ENCODE data around the gene KCNMA1.
"Not testable (repeated sequence)": the region's sequence is repeated elsewhere in the genome, so short reads cannot be mapped to it uniquely, and the experiment has no call there.

KCNMA1 gene

GRCh38 chr10:77576007-77576367 is 61.6 kb downstream of the KCNMA1 start:
- DNase-seq (ENCODE audit: low read depth), result no peak
- H3K4me3 ChIP-seq (ENCODE audit: control insufficient read depth, low read depth, low read length), result no peak overlapping the region
- TF ChIP-seq CTCF (IDR thresholded peaks at IDR 0.05; ENCODE audit: control insufficient read depth, insufficient read depth, low read depth, low read length, missing control alignments), result no peak

- no peak for DNase-seq (ENCODE audit: low read depth)
- no peak overlapping the region for H3K4me3 ChIP-seq (ENCODE audit: control insufficient read depth, low read depth, low read length)
- TF ChIP-seq CTCF (IDR thresholded peaks at IDR 0.05; ENCODE audit: control insufficient read depth, insufficient read depth, low read depth, low read length, missing control alignments), result no peak
Observed at GRCh38 chr10:77575271-77576006, 62.2 kb downstream of the KCNMA1 start.

GRCh38 chr10:77574438-77574837 is 63.2 kb downstream of the KCNMA1 start:
- no peak overlapping the region for H3K4me3 ChIP-seq (ENCODE audit: control insufficient read depth, low read depth, low read length)
- no peak for DNase-seq (ENCODE audit: low read depth)
- TF ChIP-seq CTCF (IDR thresholded peaks at IDR 0.05; ENCODE audit: control insufficient read depth, insufficient read depth, low read depth, low read length, missing control alignments), result no peak

GRCh38 chr10:77572520-77572919 is 65.1 kb downstream of the KCNMA1 start:
- H3K4me3 ChIP-seq (ENCODE audit: control insufficient read depth, low read depth, low read length); DNase-seq (ENCODE audit: low read depth): not testable (repeated sequence)

GRCh38 chr10:77571490-77571889 is 66.1 kb downstream of the KCNMA1 start:
- no peak for DNase-seq (ENCODE audit: low read depth)
- TF ChIP-seq CTCF (IDR thresholded peaks at IDR 0.05; ENCODE audit: control insufficient read depth, insufficient read depth, low read depth, low read length, missing control alignments), result no peak
- no peak overlapping the region for H3K4me3 ChIP-seq (ENCODE audit: control insufficient read depth, low read depth, low read length)

GRCh38 chr10:77566914-77567566 is 70.6 kb downstream of the KCNMA1 start:
- DNase-seq (ENCODE audit: low read depth), result no peak
- H3K4me3 ChIP-seq (ENCODE audit: control insufficient read depth, low read depth, low read length), result no peak overlapping the region
- no peak for TF ChIP-seq CTCF (IDR thresholded peaks at IDR 0.05; ENCODE audit: control insufficient read depth, insufficient read depth, low read depth, low read length, missing control alignments)

- DNase-seq (ENCODE audit: low read depth), result no peak
- no peak for TF ChIP-seq CTCF (IDR thresholded peaks at IDR 0.05; ENCODE audit: control insufficient read depth, insufficient read depth, low read depth, low read length, missing control alignments)
- no peak overlapping the region for H3K4me3 ChIP-seq (ENCODE audit: control insufficient read depth, low read depth, low read length)
Observed at GRCh38 chr10:77566236-77566635, 71.4 kb downstream of the KCNMA1 start.
